NCI-H2171 treated with DMSO at 0.1 percent for 48 hours (cell line): ENCODE data around the gene ZNF878.
A peak's percentile ranks its signal among the peaks of the same experiment; 100 is the strongest.
"Not testable (repeated sequence)": the region's sequence is repeated elsewhere in the genome, so short reads cannot be mapped to it uniquely, and the experiment has no call there.

Experiments used
- DNase-seq: peaks from one replicate; lab custom pipeline; 2025; lab: John Stamatoyannopoulos, UW

The ZNF878 gene

GRCh38 chr19:12052497-12053169, at the start of gene ZNF878:
Gene ZNF878, minus strand, starts transcription at chr19:12052961. Its CDS starts 160 bp downstream, at chr19:12052801.
- peak; percentile 37 for DNase-seq

- no peak for DNase-seq
Measured at GRCh38 chr19:12098040-12098439, 45.3 kb upstream of the ZNF878 start.

GRCh38 chr19:12095111-12095790, 42.5 kb upstream of the ZNF878 start:
- no peak for DNase-seq

GRCh38 chr19:12093777-12094176, 41.0 kb upstream of the ZNF878 start:
- no peak for DNase-seq

- DNase-seq, result no peak
Measured at GRCh38 chr19:12092956-12093355, 40.2 kb upstream of the ZNF878 start.

- DNase-seq, result no peak
Measured at GRCh38 chr19:12092065-12092867, 39.5 kb upstream of the ZNF878 start.

- DNase-seq, result peak; percentile 2
Measured at GRCh38 chr19:12090807-12091206, 38.0 kb upstream of the ZNF878 start.

GRCh38 chr19:12085074-12085818, 32.5 kb upstream of the ZNF878 start:
- DNase-seq, result no peak

GRCh38 chr19:12083336-12083735, 30.6 kb upstream of the ZNF878 start:
- not testable (repeated sequence) for DNase-seq

- DNase-seq, result no peak
Measured at GRCh38 chr19:12077375-12077774, 24.6 kb upstream of the ZNF878 start.

- DNase-seq, result not testable (repeated sequence)
Measured at GRCh38 chr19:12076331-12076730, 23.6 kb upstream of the ZNF878 start.

- DNase-seq, result no peak
Measured at GRCh38 chr19:12075538-12076139, 22.9 kb upstream of the ZNF878 start.

GRCh38 chr19:12064590-12065538, 12.1 kb upstream of the ZNF878 start, which contains the start of gene ZNF844:
Gene ZNF844, plus strand, starts transcription at chr19:12064731. Its CDS starts 143 bp downstream, at chr19:12064874.
- no peak for DNase-seq

- no peak for DNase-seq
Measured at GRCh38 chr19:12055784-12056183, 3.0 kb upstream of the ZNF878 start.

GRCh38 chr19:12052091-12052496, 667 bp downstream of the ZNF878 start:
- no peak for DNase-seq

GRCh38 chr19:12047868-12048267, 4.9 kb downstream of the ZNF878 start:
- no peak for DNase-seq

GRCh38 chr19:12043752-12044422, 8.9 kb downstream of the ZNF878 start:
- no peak for DNase-seq

- DNase-seq, result no peak
Measured at GRCh38 chr19:12042893-12043292, 9.9 kb downstream of the ZNF878 start.

GRCh38 chr19:12035220-12036172, 17.3 kb downstream of the ZNF878 start, which contains the start of gene ZNF433:
Gene ZNF433, minus strand, starts transcription at chr19:12035679. Its CDS starts 140 bp downstream, at chr19:12035539.
- DNase-seq, result peak; percentile 42
